A549 treated with AZD2906 at 1 μM for 4 hours (cell line): ENCODE measurements around the gene GCC1. TPM values are rescaled to one million over a fixed set of nuclear protein-coding genes. Genes with fewer than 3 reads are reported as not detected.

ENCODE experiments used
- total RNA-seq: library from RNA; stranded (reverse); fragments of 200-300 nt; extraction: Qiagen RNA extraction; gene quantifications from 5 replicates; pipeline ENCODE4 v1.2.3, GENCODE V29; 2022

Gene GCC1
- 13.2 to 15.4 TPM (median 13.5 TPM) in 5 replicates for total RNA-seq

GRCh38 chr7:127585044-127585953 is at the start of gene GCC1:
TSS of gene GCC1 (minus strand) at chr7:127585596. CDS start at chr7:127585182, 414 bp downstream.

GRCh38 chr7:127618042-127618441 is 32.6 kb upstream of the GCC1 start, which contains the start of gene PAX4:
TSS of gene PAX4 (minus strand) at chr7:127618142. CDS start at chr7:127615928, 2,214 bp downstream.

GRCh38 chr7:127588019-127588696 is 2.8 kb upstream of the GCC1 start, which contains the start of gene ARF5:
TSS of gene ARF5 (plus strand) at chr7:127588411. CDS start at chr7:127588499, 88 bp downstream.

Other genes with a start within 250 kb of the GCC1 start
- gene ZNF800, start 192.9 kb downstream of the GCC1 start, total RNA-seq: 8.4 to 13.3 TPM (median 9.9 TPM) in 5 replicates
- gene ARF5, start 2.8 kb upstream of the GCC1 start, total RNA-seq: 164 to 201 TPM (median 167 TPM) in 5 replicates
- gene FSCN3, start 8.1 kb upstream of the GCC1 start, total RNA-seq: 0.10 to 0.30 TPM (median 0.15 TPM) in 5 replicates
- gene PAX4, start 32.5 kb upstream of the GCC1 start, total RNA-seq: not detected in 5 replicates
- 97.4 to 110 TPM (median 102 TPM) in 5 replicates for gene SND1, start 66.6 kb upstream of the GCC1 start, total RNA-seq